Measurements from ENCODE around the gene GALNT15. TPM values are rescaled to one million over a fixed set of nuclear protein-coding genes. Genes with fewer than 3 reads are reported as not detected.
A peak's percentile ranks its signal among the peaks of the same experiment; 100 is the strongest.

GALNT15 gene
- total RNA-seq, 4 donors from 2014 or later: 75.4 to 297 (median 134) TPM

- peak; percentile 79 for ATAC-seq
Observed at GRCh38 chr3:16140116-16140893, 34.2 kb upstream of the GALNT15 start.

GRCh38 chr3:16140894-16141285 is 33.6 kb upstream of the GALNT15 start:
- ATAC-seq: no peak
- no peak overlapping the region for H3K4me3 ChIP-seq
- H3K36me3 ChIP-seq: no peaks in the 10 kb centered on the region
- WGBS, 2 donors (ENCODE audit: low coverage in 1 of 2): 86 to 100% methylated on average over 1 to 2 of the region's 2 CpGs
- peak overlapping the region in 3 of 4 donors; percentile 59 to 78 (median 64) for H3K27ac ChIP-seq
- peaks cover 0 to 15% (median 4%) of the 10 kb centered on the region in 3 donors for H3K4me1 ChIP-seq
- no peaks in the 10 kb centered on the region for H3K9me3 ChIP-seq
- H3K27me3 ChIP-seq: no peaks in the 10 kb centered on the region
- TF ChIP-seq POLR2A (IDR thresholded peaks at IDR 0.05): no peak
- no peak for TF ChIP-seq POLR2AphosphoS5 (IDR thresholded peaks at IDR 0.05)
- TF ChIP-seq EP300 (IDR thresholded peaks at IDR 0.05): no peak
- no peak for TF ChIP-seq CTCF (IDR thresholded peaks at IDR 0.05)

More at GRCh38 chr3:16140116-16140893, 34.2 kb upstream of the GALNT15 start:
- H3K27me3 ChIP-seq: no peaks in the 10 kb centered on the region
- H3K36me3 ChIP-seq: no peaks in the 10 kb centered on the region
- peaks cover 0 to 3% (median 0%) of the 10 kb centered on the region in 3 donors for H3K9me3 ChIP-seq
- 52 to 81% methylated on average over 4 to 5 of the region's 6 CpGs for WGBS, 2 donors (ENCODE audit: low coverage in 1 of 2)
- TF ChIP-seq POLR2AphosphoS5 (IDR thresholded peaks at IDR 0.05) (peak; percentile 33), POLR2A (IDR thresholded peaks at IDR 0.05) (no peak)
- H3K4me3 ChIP-seq: no peak overlapping the region
- H3K27ac ChIP-seq: peak overlapping the region in 3 of 4 donors; percentile 64 to 78 (median 78)
- peaks cover 0 to 15% (median 4%) of the 10 kb centered on the region in 3 donors for H3K4me1 ChIP-seq

GRCh38 chr3:16142350-16143025 is 32.0 kb upstream of the GALNT15 start:
- no peak for TF ChIP-seq EP300 (IDR thresholded peaks at IDR 0.05)
- no peak for TF ChIP-seq POLR2A (IDR thresholded peaks at IDR 0.05)
- no peak for TF ChIP-seq POLR2AphosphoS5 (IDR thresholded peaks at IDR 0.05)
- no peak for TF ChIP-seq CTCF (IDR thresholded peaks at IDR 0.05)
- ATAC-seq: no peak
- no peak overlapping the region for H3K4me3 ChIP-seq
- no peaks in the 10 kb centered on the region for H3K9me3 ChIP-seq
- H3K27me3 ChIP-seq: no peaks in the 10 kb centered on the region
- H3K4me1 ChIP-seq: peaks cover 0 to 15% (median 4%) of the 10 kb centered on the region in 3 donors
- WGBS, 2 donors (ENCODE audit: low coverage in 1 of 2): 69 to 82% methylated on average over 5 of the region's 5 CpGs
- no peaks in the 10 kb centered on the region for H3K36me3 ChIP-seq
- peak overlapping the region in 1 of 4 donors; percentile 13 for H3K27ac ChIP-seq

- H3K9me3 ChIP-seq: no peaks in the 10 kb centered on the region
- WGBS, 2 donors (ENCODE audit: low coverage in 1 of 2): 20 to 55% methylated on average over 2 of the region's 2 CpGs
- H3K36me3 ChIP-seq: no peaks in the 10 kb centered on the region
- no peak overlapping the region for H3K27ac ChIP-seq
- H3K4me3 ChIP-seq: no peak overlapping the region
- ATAC-seq: no peak
- TF ChIP-seq POLR2AphosphoS5 (IDR thresholded peaks at IDR 0.05) (no peak), CTCF (IDR thresholded peaks at IDR 0.05) (no peak), EP300 (IDR thresholded peaks at IDR 0.05) (no peak), POLR2A (IDR thresholded peaks at IDR 0.05) (no peak)
- H3K4me1 ChIP-seq: peaks cover under 1 to 27% (median 4%) of the 10 kb centered on the region in 3 donors
- no peaks in the 10 kb centered on the region for H3K27me3 ChIP-seq
Observed at GRCh38 chr3:16143861-16144447, 30.5 kb upstream of the GALNT15 start.

DNA sequence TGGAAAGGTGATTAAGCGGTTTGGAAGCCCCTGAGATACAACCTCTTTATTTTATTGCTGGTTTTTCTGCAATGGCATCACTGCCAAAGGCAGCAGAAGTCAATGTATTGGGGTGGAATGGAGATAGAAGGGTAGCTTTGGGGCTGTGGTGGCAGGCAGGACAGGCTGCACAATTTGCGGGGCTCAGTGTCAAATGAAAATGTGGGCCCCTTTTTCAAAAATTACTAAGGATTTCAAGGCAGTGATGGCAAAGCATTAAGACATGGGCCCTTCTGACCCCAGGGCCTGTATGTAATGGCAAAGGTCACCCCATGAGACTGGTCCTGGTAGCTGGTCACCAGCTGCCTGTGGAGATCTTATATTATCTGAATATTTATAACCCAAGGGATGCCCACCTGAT is 29.3 kb upstream of the GALNT15 start:
- Histone ChIP-seq H3K36me3 (no peaks in the 10 kb centered on the region), H3K27ac (no peak overlapping the region), H3K27me3 (no peaks in the 10 kb centered on the region), H3K9me3 (no peaks in the 10 kb centered on the region), H3K4me3 (no peak overlapping the region), H3K4me1 (peaks cover 2 to 26% (median 2%) of the 10 kb centered on the region in 3 donors)
- WGBS, 2 donors (ENCODE audit: low coverage in 1 of 2): 80 to 100% methylated on average over 1 to 2 of the region's 2 CpGs
- no peak for ATAC-seq
- TF ChIP-seq POLR2AphosphoS5 (IDR thresholded peaks at IDR 0.05) (no peak), CTCF (IDR thresholded peaks at IDR 0.05) (no peak), POLR2A (IDR thresholded peaks at IDR 0.05) (no peak)
